ENCODE results near the gene TRHDE. TPM values are rescaled to one million over a fixed set of nuclear protein-coding genes. Genes with fewer than 3 reads are reported as not detected.

The TRHDE gene
- polyA plus RNA-seq, 1 donor from 2014 or later = 20.6 TPM

DNA sequence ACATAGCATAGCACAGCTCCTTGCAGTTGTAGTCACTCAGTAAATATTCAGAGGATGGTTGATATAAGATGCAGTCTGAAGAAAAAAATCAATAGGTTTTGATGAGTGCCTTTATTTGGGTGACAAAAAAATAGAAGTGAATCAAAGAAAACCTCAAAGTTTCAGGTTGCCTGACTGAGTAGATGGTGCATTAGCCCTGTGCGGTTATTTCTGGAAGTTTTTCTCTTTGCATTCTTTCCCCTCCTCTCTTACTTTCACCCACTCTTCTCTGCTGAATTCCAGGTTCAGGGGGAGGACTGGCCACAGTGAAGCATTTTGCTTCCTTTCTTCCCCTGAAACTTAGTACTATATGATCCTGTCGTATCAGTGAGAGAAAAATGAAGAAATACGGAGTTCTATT lies 28.6 kb downstream of the TRHDE start:
- Histone ChIP-seq H3K9me2 (ENCODE audit: insufficient read depth, low read length) (no peaks in the 10 kb centered on the region), H3K27me3 (ENCODE audit: insufficient read depth, low read depth, low read length) (no peaks in the 10 kb centered on the region), H3K79me2 (replicated peaks; ENCODE audit: insufficient read depth, low read length) (no peaks in the 10 kb centered on the region), H4K20me1 (ENCODE audit: insufficient read depth) (no peaks in the 10 kb centered on the region), H3K36me3 (ENCODE audit: insufficient read depth, low read length) (no peaks in the 10 kb centered on the region), H3K4me3 (ENCODE audit: low read length) (no peak overlapping the region), H3K27ac (ENCODE audit: low read length) (no peak overlapping the region), H3K9ac (ENCODE audit: low read length) (no peak overlapping the region), H2AFZ (ENCODE audit: low read depth, low read length) (no peak overlapping the region), H3K9me3 (ENCODE audit: low read length) (no peaks in the 10 kb centered on the region), H3F3A (ENCODE audit: insufficient read depth, low read length, poor library complexity, severe bottlenecking) (no peaks in the 10 kb centered on the region), H3K4me2 (ENCODE audit: low read length) (no peak overlapping the region)
- no peak for TF ChIP-seq SMC3 (conservative IDR thresholded peaks at IDR 0.05; ENCODE audit: poor library complexity)
- no peak for TF ChIP-seq POLR2AphosphoS5 (IDR thresholded peaks at IDR 0.05)
- no peak for TF ChIP-seq EP300 (conservative IDR thresholded peaks at IDR 0.05; ENCODE audit: poor library complexity, severe bottlenecking)
- TF ChIP-seq MXI1 (conservative IDR thresholded peaks at IDR 0.05; ENCODE audit: poor library complexity, severe bottlenecking) = no peak
- TF ChIP-seq TAF1 (IDR thresholded peaks at IDR 0.05; ENCODE audit: low read depth) = no peak
- TF ChIP-seq, protein P1, sequence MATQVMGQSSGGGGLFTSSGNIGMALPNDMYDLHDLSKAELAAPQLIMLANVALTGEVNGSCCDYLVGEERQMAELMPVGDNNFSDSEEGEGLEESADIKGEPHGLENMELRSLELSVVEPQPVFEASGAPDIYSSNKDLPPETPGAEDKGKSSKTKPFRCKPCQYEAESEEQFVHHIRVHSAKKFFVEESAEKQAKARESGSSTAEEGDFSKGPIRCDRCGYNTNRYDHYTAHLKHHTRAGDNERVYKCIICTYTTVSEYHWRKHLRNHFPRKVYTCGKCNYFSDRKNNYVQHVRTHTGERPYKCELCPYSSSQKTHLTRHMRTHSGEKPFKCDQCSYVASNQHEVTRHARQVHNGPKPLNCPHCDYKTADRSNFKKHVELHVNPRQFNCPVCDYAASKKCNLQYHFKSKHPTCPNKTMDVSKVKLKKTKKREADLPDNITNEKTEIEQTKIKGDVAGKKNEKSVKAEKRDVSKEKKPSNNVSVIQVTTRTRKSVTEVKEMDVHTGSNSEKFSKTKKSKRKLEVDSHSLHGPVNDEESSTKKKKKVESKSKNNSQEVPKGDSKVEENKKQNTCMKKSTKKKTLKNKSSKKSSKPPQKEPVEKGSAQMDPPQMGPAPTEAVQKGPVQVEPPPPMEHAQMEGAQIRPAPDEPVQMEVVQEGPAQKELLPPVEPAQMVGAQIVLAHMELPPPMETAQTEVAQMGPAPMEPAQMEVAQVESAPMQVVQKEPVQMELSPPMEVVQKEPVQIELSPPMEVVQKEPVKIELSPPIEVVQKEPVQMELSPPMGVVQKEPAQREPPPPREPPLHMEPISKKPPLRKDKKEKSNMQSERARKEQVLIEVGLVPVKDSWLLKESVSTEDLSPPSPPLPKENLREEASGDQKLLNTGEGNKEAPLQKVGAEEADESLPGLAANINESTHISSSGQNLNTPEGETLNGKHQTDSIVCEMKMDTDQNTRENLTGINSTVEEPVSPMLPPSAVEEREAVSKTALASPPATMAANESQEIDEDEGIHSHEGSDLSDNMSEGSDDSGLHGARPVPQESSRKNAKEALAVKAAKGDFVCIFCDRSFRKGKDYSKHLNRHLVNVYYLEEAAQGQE (IDR thresholded peaks at IDR 0.05; ENCODE audit: borderline replicate concordance) = no peak
- TF ChIP-seq, protein P2, sequence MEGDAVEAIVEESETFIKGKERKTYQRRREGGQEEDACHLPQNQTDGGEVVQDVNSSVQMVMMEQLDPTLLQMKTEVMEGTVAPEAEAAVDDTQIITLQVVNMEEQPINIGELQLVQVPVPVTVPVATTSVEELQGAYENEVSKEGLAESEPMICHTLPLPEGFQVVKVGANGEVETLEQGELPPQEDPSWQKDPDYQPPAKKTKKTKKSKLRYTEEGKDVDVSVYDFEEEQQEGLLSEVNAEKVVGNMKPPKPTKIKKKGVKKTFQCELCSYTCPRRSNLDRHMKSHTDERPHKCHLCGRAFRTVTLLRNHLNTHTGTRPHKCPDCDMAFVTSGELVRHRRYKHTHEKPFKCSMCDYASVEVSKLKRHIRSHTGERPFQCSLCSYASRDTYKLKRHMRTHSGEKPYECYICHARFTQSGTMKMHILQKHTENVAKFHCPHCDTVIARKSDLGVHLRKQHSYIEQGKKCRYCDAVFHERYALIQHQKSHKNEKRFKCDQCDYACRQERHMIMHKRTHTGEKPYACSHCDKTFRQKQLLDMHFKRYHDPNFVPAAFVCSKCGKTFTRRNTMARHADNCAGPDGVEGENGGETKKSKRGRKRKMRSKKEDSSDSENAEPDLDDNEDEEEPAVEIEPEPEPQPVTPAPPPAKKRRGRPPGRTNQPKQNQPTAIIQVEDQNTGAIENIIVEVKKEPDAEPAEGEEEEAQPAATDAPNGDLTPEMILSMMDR (IDR thresholded peaks at IDR 0.05; ENCODE audit: poor library complexity, severe bottlenecking) = no peak
- no peak for TF ChIP-seq EZH2 (IDR thresholded peaks at IDR 0.05; ENCODE audit: borderline replicate concordance, insufficient read depth, low read length, poor library complexity, severe bottlenecking)
- no peak for TF ChIP-seq RAD21 (conservative IDR thresholded peaks at IDR 0.05)

GRCh38 chr12:72304751-72305150 lies 32.6 kb downstream of the TRHDE start:
- no peaks in the 10 kb centered on the region for H3K9me3 ChIP-seq (ENCODE audit: low read length)
- no peaks in the 10 kb centered on the region for H3K36me3 ChIP-seq (ENCODE audit: insufficient read depth, low read length)
- no peak overlapping the region for H3K4me3 ChIP-seq (ENCODE audit: low read length)
- no peaks in the 10 kb centered on the region for H3F3A ChIP-seq (ENCODE audit: insufficient read depth, low read length, poor library complexity, severe bottlenecking)
- no peaks in the 10 kb centered on the region for H4K20me1 ChIP-seq (ENCODE audit: insufficient read depth)
- H2AFZ ChIP-seq (ENCODE audit: low read depth, low read length) = no peak overlapping the region
- no peak overlapping the region for H3K27ac ChIP-seq (ENCODE audit: low read length)
- H3K27me3 ChIP-seq (ENCODE audit: insufficient read depth, low read depth, low read length) = no peaks in the 10 kb centered on the region
- H3K9ac ChIP-seq (ENCODE audit: low read length) = no peak overlapping the region
- H3K79me2 ChIP-seq (replicated peaks; ENCODE audit: insufficient read depth, low read length) = no peaks in the 10 kb centered on the region
- no peak overlapping the region for H3K4me2 ChIP-seq (ENCODE audit: low read length)
- TF ChIP-seq TAF1 (IDR thresholded peaks at IDR 0.05; ENCODE audit: low read depth) = no peak
- no peaks in the 10 kb centered on the region for H3K9me2 ChIP-seq (ENCODE audit: insufficient read depth, low read length)

- no peak overlapping the region for H3K4me2 ChIP-seq (ENCODE audit: low read length)
- no peak overlapping the region for H3K4me3 ChIP-seq (ENCODE audit: low read length)
- H3K9me2 ChIP-seq (ENCODE audit: insufficient read depth, low read length) = no peaks in the 10 kb centered on the region
- H4K20me1 ChIP-seq (ENCODE audit: insufficient read depth) = no peaks in the 10 kb centered on the region
- TF ChIP-seq EP300 (conservative IDR thresholded peaks at IDR 0.05; ENCODE audit: poor library complexity, severe bottlenecking) (no peak), POLR2AphosphoS5 (IDR thresholded peaks at IDR 0.05) (no peak)
- H2AFZ ChIP-seq (ENCODE audit: low read depth, low read length) = no peak overlapping the region
- H3F3A ChIP-seq (ENCODE audit: insufficient read depth, low read length, poor library complexity, severe bottlenecking) = no peaks in the 10 kb centered on the region
- H3K27me3 ChIP-seq (ENCODE audit: insufficient read depth, low read depth, low read length) = no peaks in the 10 kb centered on the region
- no peak overlapping the region for H3K27ac ChIP-seq (ENCODE audit: low read length)
- no peak overlapping the region for H3K9ac ChIP-seq (ENCODE audit: low read length)
- no peaks in the 10 kb centered on the region for H3K36me3 ChIP-seq (ENCODE audit: insufficient read depth, low read length)
- H3K9me3 ChIP-seq (ENCODE audit: low read length) = no peaks in the 10 kb centered on the region
- H3K79me2 ChIP-seq (replicated peaks; ENCODE audit: insufficient read depth, low read length) = no peaks in the 10 kb centered on the region
Measured at GRCh38 chr12:72307229-72307628, 35.1 kb downstream of the TRHDE start.
